Erythroblast (primary cell): ENCODE measurements around the gene SCYGR7.

Source experiments
- GATA1 ChIP-seq: IDR thresholded peaks from 2 replicates; pipeline ENCODE4 v1.6.1; 2011; ENCODE audit warnings: low read depth, mild to moderate bottlenecking, control low read depth, low read length, moderate library complexity
- POLR2A ChIP-seq: IDR thresholded peaks from 2 replicates; pipeline ENCODE4 v1.6.1; 2011; ENCODE audit warnings: mild to moderate bottlenecking, low read length

DNA sequence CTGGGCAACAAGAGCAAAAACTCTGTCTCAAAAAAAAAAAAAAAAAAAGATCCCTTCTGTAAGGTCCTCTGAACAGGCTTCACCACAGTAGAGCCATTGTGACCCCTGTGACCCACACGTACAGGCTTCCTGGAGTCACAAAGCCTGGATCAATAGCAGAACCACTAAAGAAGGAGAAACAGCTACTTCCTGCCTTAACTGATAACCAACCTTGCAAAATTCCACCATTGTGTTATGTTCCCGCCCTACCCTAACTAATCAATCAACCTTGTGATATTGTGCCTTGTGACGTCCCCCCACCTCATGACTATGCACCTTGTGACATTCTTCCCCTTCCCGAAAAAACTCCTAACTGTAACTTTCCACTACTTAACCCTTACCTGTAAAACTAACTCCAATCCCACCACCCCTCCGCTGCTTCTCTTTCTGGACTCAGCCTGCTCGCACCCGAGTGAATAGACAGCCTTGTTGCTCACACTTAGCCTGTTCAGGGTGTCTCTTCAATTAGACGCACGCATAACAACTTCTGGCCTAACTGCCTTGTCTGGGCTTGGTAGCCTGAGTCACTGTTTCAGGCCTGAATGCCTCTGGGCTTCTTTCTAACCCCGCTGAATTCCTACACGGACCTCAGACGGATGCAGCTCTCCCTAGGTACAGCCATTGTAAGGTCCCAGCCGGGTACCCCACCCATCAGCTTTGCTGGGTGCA lies 31.4 kb downstream of the SCYGR7 start:
- TF ChIP-seq POLR2A (no peak), GATA1 (no peak)
